ENCODE measurements around the gene SETD2.

DNA sequence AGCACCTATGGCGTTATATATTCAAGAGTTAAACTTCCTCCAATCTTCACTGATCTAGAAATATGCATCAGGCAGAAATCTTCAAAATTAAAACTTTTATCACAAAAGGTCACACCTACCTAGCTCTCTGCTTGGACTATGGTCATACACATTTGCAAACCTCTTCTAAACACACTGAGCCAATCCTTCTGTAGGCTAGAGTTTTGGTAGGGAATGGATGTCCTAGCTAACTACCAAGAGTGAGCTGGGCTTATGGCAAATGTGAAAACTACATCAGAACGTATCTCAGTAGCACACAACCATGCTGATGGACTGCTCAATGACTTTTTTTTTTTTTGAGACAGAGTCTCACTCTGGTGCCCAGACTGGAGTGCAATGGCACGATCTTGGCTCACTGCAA lies 29.6 kb downstream of the SETD2 start:
- TF ChIP-seq, protein P1, sequence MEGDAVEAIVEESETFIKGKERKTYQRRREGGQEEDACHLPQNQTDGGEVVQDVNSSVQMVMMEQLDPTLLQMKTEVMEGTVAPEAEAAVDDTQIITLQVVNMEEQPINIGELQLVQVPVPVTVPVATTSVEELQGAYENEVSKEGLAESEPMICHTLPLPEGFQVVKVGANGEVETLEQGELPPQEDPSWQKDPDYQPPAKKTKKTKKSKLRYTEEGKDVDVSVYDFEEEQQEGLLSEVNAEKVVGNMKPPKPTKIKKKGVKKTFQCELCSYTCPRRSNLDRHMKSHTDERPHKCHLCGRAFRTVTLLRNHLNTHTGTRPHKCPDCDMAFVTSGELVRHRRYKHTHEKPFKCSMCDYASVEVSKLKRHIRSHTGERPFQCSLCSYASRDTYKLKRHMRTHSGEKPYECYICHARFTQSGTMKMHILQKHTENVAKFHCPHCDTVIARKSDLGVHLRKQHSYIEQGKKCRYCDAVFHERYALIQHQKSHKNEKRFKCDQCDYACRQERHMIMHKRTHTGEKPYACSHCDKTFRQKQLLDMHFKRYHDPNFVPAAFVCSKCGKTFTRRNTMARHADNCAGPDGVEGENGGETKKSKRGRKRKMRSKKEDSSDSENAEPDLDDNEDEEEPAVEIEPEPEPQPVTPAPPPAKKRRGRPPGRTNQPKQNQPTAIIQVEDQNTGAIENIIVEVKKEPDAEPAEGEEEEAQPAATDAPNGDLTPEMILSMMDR (IDR thresholded peaks at IDR 0.05; ENCODE audit: low read depth, low read length): no peak
- no peak for TF ChIP-seq EZH2phosphoT487 (IDR thresholded peaks at IDR 0.05; ENCODE audit: low read depth)
